Psoas muscle (tissue), 8 donors: ENCODE measurements around the gene ADCY9. TPM values are rescaled to one million over a fixed set of nuclear protein-coding genes. Genes with fewer than 3 reads are reported as not detected.

ENCODE experiments used
- ATAC-seq, 4 donors: fragments of 200-7000 bp; cut with Tn5 transposase; one replicate each; pipeline ENCODE4 v1.9.1; 2020; ENCODE audit warnings: moderate library complexity in 3 of 4, mild to moderate bottlenecking in 2 of 4
- DNase-seq, 2 donors: peaks; one replicate each; pipeline ENCODE4 v3.0.0-alpha.2; 2020
- H3K27ac ChIP-seq: fragments of 200-600 bp; one replicate; pipeline ENCODE4 v1.8.0; 2022
- H3K27me3 ChIP-seq, 3 donors: fragments of 200-600 bp in 1 of 3; one replicate each; pipeline versions ENCODE4 v1.6.1 to v1.8.0; 2013 to 2022; ENCODE audit warnings: low read length in 2 of 3, mild to moderate bottlenecking in 2 of 3, moderate library complexity in 1 of 3; ENCODE audit not compliant: insufficient read depth in 3 of 3
- H3K36me3 ChIP-seq, 2 donors: fragments of 200-600 bp in 1 of 2; one replicate each; pipeline versions ENCODE4 v1.6.1 to v1.8.0; 2013 to 2022; ENCODE audit warnings: low read depth in 1 of 2, mild to moderate bottlenecking in 1 of 2, moderate library complexity in 1 of 2; ENCODE audit not compliant: insufficient read depth in 1 of 2
- H3K4me1 ChIP-seq: fragments of 200-600 bp; one replicate; pipeline ENCODE4 v1.8.0; 2022
- H3K4me3 ChIP-seq: fragments of 200-600 bp; one replicate; pipeline ENCODE4 v1.8.0; 2022; ENCODE audit warnings: mild to moderate bottlenecking
- H3K9me3 ChIP-seq: fragments of 200-600 bp; one replicate; pipeline ENCODE4 v1.8.0; 2022
- WGBS, 3 donors: extraction: QIAGEN DNeasy Blood & Tissue Kit; methylation state at CpG; one replicate each; pipeline versions ENCODE4 v1.1.6 to v1.1.7; 2013; 5-methylcytosine and 5-hydroxymethylcytosine counted together
- intact Hi-C, 2 donors: fragments of 100-400 bp; cut with DNase I; formaldehyde crosslinking; loops; one replicate each; pipeline versions ENCODE4 v1.11.0 to v1.14.2; 2022
- polyA plus RNA-seq, 3 donors: library from polyadenylated mRNA; stranded (reverse); fragments of 200-250 nt; gene quantifications; one replicate each; pipeline ENCODE4 v1.2.3, GENCODE V29; 2013
- total RNA-seq, 4 donors: library from RNA; stranded (reverse); fragmentation: NEBNext Ultra II Directional in 2 of 4; extraction: Animal tissue kit (Norgen Biotek cat#: 25700) in 2 of 4; gene quantifications; one replicate each; pipeline versions ENCODE4 v1.2.1 to v1.2.4, GENCODE V29; 2021 to 2023
- TF ChIP-seq, protein P1 (sequence below): fragments of 200-600 bp; IDR thresholded peaks from one replicate; pipeline ENCODE4 v1.8.0; 2022; ENCODE audit warnings: antibody characterized with exemption
- donor health status: healthy with polysubstance abuse.
- donor health status: DM: no; HTN: no; CAD: no; lungs with moderate emphysema.
- donor health status: Bipolar disorder and iron deficiency.
- donor health status: healthy.
- donor health status: DM: yes; HTN: yes; CAD: no.
- donor health status: DM: no; HTN: no; CAD: no.
- donor health status: DM: no; HTN: no; CAD: no.
- donor health status: DM: yes; HTN: yes; CAD: no.

The ADCY9 gene
- total and polyA plus RNA-seq, 7 donors, result 9.0 to 134 (median 44.9) TPM

DNA sequence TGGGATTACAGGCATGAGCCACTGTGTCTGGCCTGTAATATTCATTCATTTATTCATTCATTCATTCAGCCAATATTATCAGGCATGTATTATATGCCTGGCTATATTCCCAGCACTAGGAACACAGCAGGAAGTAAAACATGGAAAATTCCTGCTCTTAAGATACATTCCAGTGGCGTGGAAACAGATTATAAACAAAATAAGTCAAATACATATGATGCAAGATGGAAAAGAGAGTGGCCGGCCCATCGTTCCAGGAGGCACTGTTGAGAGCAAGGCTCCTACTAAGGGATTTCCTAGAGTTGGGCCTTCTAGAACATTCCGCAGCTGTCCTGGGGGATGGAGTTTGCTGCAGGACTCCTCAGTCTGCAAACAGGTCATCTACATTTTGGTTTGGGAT is 17.7 kb downstream of the ADCY9 start:
- Histone ChIP-seq H3K4me1 (peaks cover 40% of the 10 kb centered on the region), H3K36me3 (no peaks in the 10 kb centered on the region), H3K4me3 (no peak overlapping the region), H3K27ac (peak overlapping the region; percentile 54), H3K27me3 (no peaks in the 10 kb centered on the region), H3K9me3 (no peaks in the 10 kb centered on the region)
- no peak for DNase-seq
- intact Hi-C loops, result loop anchor here in 1 of 2 donors (5.0 kb wide), 1 partner anchor 116 kb away; no protein-coding TSS in a partner anchor
- TF ChIP-seq, protein P1, sequence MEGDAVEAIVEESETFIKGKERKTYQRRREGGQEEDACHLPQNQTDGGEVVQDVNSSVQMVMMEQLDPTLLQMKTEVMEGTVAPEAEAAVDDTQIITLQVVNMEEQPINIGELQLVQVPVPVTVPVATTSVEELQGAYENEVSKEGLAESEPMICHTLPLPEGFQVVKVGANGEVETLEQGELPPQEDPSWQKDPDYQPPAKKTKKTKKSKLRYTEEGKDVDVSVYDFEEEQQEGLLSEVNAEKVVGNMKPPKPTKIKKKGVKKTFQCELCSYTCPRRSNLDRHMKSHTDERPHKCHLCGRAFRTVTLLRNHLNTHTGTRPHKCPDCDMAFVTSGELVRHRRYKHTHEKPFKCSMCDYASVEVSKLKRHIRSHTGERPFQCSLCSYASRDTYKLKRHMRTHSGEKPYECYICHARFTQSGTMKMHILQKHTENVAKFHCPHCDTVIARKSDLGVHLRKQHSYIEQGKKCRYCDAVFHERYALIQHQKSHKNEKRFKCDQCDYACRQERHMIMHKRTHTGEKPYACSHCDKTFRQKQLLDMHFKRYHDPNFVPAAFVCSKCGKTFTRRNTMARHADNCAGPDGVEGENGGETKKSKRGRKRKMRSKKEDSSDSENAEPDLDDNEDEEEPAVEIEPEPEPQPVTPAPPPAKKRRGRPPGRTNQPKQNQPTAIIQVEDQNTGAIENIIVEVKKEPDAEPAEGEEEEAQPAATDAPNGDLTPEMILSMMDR, result no peak
- ATAC-seq, result no peak
- WGBS, 3 donors, result 74 to 81% (median 75%) methylated on average over 4 of the region's 4 CpGs

- H3K27ac ChIP-seq, result peak overlapping the region; percentile 54
Measured at GRCh38 chr16:4097826-4098240, 18.4 kb downstream of the ADCY9 start.

GRCh38 chr16:4096509-4096908 is 19.7 kb downstream of the ADCY9 start:
- TF ChIP-seq, protein P1, result no peak
- peaks cover 45% of the 10 kb centered on the region for H3K4me1 ChIP-seq
- intact Hi-C loops, result loop anchor here in 1 of 2 donors (5.0 kb wide), 1 partner anchor 114 kb away; no protein-coding TSS in a partner anchor
- H3K36me3 ChIP-seq, result no peaks in the 10 kb centered on the region
- 55 to 58% (median 56%) methylated on average over 5 of the region's 5 CpGs for WGBS, 3 donors
- DNase-seq (no peak), ATAC-seq (no peak)
- no peaks in the 10 kb centered on the region for H3K27me3 ChIP-seq
- peak overlapping the region; percentile 5 for H3K4me3 ChIP-seq
- H3K9me3 ChIP-seq, result no peaks in the 10 kb centered on the region
- H3K27ac ChIP-seq, result peak overlapping the region; percentile 90

More at GRCh38 chr16:4097826-4098240, 18.4 kb downstream of the ADCY9 start:
- Histone ChIP-seq H3K4me3 (no peak overlapping the region), H3K36me3 (no peaks in the 10 kb centered on the region), H3K4me1 (peaks cover 34% of the 10 kb centered on the region), H3K9me3 (no peaks in the 10 kb centered on the region), H3K27me3 (no peaks in the 10 kb centered on the region)
- 76 to 88% (median 77%) methylated on average over 4 of the region's 4 CpGs for WGBS, 3 donors
- ATAC-seq, result no peak
- DNase-seq, result no peak
- intact Hi-C loops, result loop anchor here in 1 of 2 donors (5.0 kb wide), 1 partner anchor 116 kb away; no protein-coding TSS in a partner anchor
- TF ChIP-seq, protein P1, result no peak

GRCh38 chr16:4094127-4094773 is 22.0 kb downstream of the ADCY9 start:
- 31 to 49% (median 33%) methylated on average over 14 of the region's 14 CpGs for WGBS, 3 donors
- H3K36me3 ChIP-seq, result no peaks in the 10 kb centered on the region
- no peaks in the 10 kb centered on the region for H3K27me3 ChIP-seq
- peak overlapping the region; percentile 90 for H3K27ac ChIP-seq
- ATAC-seq, result peak; percentile 48 to 65 (median 57)
- no peaks in the 10 kb centered on the region for H3K9me3 ChIP-seq
- TF ChIP-seq, protein P1, result no peak
- no peak for DNase-seq
- H3K4me3 ChIP-seq, result peak overlapping the region; percentile 42
- H3K4me1 ChIP-seq, result peaks cover 59% of the 10 kb centered on the region
- intact Hi-C loops, result loop anchor here in 1 of 2 donors (5.0 kb wide), 1 partner anchor 143 kb away; no protein-coding TSS in a partner anchor
